Suprapubic skin (tissue), 4 donors: ENCODE data around the gene CD6.

Experiments
- CTCF ChIP-seq, 2 donors: fragments of 200-600 bp in 1 of 2; fragments of 450-650 bp in 1 of 2; sonication (generic) in 1 of 2; IDR thresholded peaks; one replicate each; pipeline ENCODE4 v1.5.1; 2016 to 2019; ENCODE audit warnings: antibody characterized with exemption in 2 of 2, mild to moderate bottlenecking in 1 of 2, moderate library complexity in 1 of 2
- EP300 ChIP-seq: sonication (generic); formaldehyde crosslinking; IDR thresholded peaks from one replicate; pipeline ENCODE4 v1.6.1; 2017; ENCODE audit warnings: antibody characterized with exemption
- POLR2A ChIP-seq, 2 donors: fragments of 450-650 bp; IDR thresholded peaks; one replicate each; pipeline ENCODE4 v1.6.1; 2017; ENCODE audit warnings: antibody characterized with exemption in 2 of 2, mild to moderate bottlenecking in 2 of 2, moderate library complexity in 2 of 2
- POLR2AphosphoS5 ChIP-seq, 3 donors: sonication (generic); formaldehyde crosslinking; IDR thresholded peaks; one replicate each; pipeline ENCODE4 v1.6.1; 2017; ENCODE audit warnings: antibody characterized with exemption in 3 of 3

GRCh38 chr11:60971520-60971919 lies at the start of gene CD6:
- TF ChIP-seq POLR2A (IDR thresholded peaks at IDR 0.05) (no peak), CTCF (IDR thresholded peaks at IDR 0.05) (no peak), POLR2AphosphoS5 (IDR thresholded peaks at IDR 0.05) (no peak), EP300 (no peak)
